SK-N-SH treated with all-trans-retinoic acid at 6 μM for 48 hours (cell line): ENCODE data around the gene CHRNA7.

Source experiments
- ARNTL ChIP-seq: fragments of 450-650 bp; formaldehyde crosslinking; IDR thresholded peaks from 2 replicates; pipeline ENCODE4 v1.5.0; 2020; ENCODE audit warnings: low read depth, mild to moderate bottlenecking, moderate library complexity, borderline replicate concordance
- BACH2 ChIP-seq: fragments of 250-450 bp; sonication (Bioruptor Pico); IDR thresholded peaks from 2 replicates; pipeline ENCODE4 v1.9.0; 2021; ENCODE audit warnings: mild to moderate bottlenecking, borderline replicate concordance
- PPARA ChIP-seq: fragments of 250-450 bp; sonication (Bioruptor Pico); IDR thresholded peaks from 2 replicates; pipeline ENCODE4 v1.5.0; 2020; ENCODE audit warnings: mild to moderate bottlenecking, borderline replicate concordance
- ZNF565 ChIP-seq: fragments of 450-650 bp; formaldehyde crosslinking; conservative IDR thresholded peaks from 2 replicates; pipeline ENCODE4 v1.5.0; 2020; ENCODE audit warnings: low read depth, mild to moderate bottlenecking, moderate library complexity
- TF ChIP-seq, protein P1 (sequence below): fragments of 250-450 bp; sonication (Bioruptor Pico); IDR thresholded peaks from 2 replicates; pipeline ENCODE4 v1.8.0; 2020; ENCODE audit warnings: mild to moderate bottlenecking, moderate library complexity, borderline replicate concordance

DNA sequence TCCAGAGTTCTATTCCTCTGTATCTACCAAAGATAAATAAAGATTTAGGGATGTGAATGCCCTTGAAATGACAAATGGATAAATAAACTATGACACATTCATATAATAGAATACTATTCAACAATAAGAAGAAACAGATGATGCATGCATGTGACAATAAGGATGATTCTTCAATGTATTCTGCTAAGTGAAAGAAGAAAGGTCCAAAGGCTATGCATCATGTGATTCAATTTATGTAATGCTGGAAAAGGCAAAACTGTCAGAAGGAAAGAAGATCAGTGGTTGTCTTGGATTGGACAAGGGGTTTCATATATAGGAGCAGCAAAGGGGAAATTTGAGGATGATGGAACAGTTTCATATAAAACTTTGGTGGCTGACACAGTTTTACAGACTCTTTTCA lies 32.6 kb upstream of the CHRNA7 start:
- TF ChIP-seq ARNTL (CRISPR knock-in tag), result no peak
- TF ChIP-seq ZNF565 (CRISPR knock-in tag), result no peak
- no peak for TF ChIP-seq BACH2 (CRISPR knock-in tag)
- TF ChIP-seq PPARA (CRISPR knock-in tag), result no peak
- TF ChIP-seq, protein P1, sequence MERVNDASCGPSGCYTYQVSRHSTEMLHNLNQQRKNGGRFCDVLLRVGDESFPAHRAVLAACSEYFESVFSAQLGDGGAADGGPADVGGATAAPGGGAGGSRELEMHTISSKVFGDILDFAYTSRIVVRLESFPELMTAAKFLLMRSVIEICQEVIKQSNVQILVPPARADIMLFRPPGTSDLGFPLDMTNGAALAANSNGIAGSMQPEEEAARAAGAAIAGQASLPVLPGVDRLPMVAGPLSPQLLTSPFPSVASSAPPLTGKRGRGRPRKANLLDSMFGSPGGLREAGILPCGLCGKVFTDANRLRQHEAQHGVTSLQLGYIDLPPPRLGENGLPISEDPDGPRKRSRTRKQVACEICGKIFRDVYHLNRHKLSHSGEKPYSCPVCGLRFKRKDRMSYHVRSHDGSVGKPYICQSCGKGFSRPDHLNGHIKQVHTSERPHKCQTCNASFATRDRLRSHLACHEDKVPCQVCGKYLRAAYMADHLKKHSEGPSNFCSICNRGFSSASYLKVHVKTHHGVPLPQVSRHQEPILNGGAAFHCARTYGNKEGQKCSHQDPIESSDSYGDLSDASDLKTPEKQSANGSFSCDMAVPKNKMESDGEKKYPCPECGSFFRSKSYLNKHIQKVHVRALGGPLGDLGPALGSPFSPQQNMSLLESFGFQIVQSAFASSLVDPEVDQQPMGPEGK (CRISPR knock-in tag), result no peak
